Body of pancreas (tissue), 4 donors: ENCODE measurements around the gene DEGS1.

ENCODE experiments used
- CTCF ChIP-seq, 7 experiments: fragments of 450-650 bp in 4 of 7; fragments of 200-600 bp in 3 of 7; sonication (generic) in 3 of 7; IDR thresholded peaks; one replicate each; pipeline ENCODE4 v1.5.1; 2016 to 2019; ENCODE audit warnings: antibody characterized with exemption in 7 of 7
- POLR2A ChIP-seq, 3 donors: fragments of 450-650 bp; IDR thresholded peaks; one replicate each; pipeline ENCODE4 v1.6.1; 2016; ENCODE audit warnings: antibody characterized with exemption in 3 of 3, mild to moderate bottlenecking in 2 of 3

- TF ChIP-seq CTCF (IDR thresholded peaks at IDR 0.05) = no peak
- TF ChIP-seq POLR2A (IDR thresholded peaks at IDR 0.05) = no peak
These were observed 36.1 kb downstream of the DEGS1 start for GRCh38 chr1:224219011-224219611.
